ENCODE data around the gene KRTAP3-3.
"Not testable (repeated sequence)": the region's sequence is repeated elsewhere in the genome, so short reads cannot be mapped to it uniquely, and the experiment has no call there.

Gene KRTAP3-3

DNA sequence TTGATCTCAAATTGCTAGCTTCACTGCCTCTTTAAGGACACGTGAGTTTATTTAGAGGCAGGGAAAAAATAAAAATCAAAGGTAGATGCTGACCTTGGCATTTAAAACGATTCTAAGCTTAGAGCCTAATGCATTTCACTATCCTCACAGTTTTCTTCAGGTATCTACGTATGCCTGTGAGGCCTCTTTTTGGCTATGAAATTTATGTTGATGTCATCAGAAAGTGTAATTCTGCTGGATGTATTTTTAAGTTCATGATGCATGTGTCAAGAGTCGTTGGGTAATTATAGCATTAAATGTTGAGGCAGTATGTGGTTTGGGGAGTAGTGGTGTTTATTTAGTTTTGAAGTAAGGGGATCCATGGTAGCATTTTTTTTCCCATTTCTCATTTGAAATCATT, 10.0 kb upstream of the KRTAP3-3 start:
- no peak for DNase-seq

DNA sequence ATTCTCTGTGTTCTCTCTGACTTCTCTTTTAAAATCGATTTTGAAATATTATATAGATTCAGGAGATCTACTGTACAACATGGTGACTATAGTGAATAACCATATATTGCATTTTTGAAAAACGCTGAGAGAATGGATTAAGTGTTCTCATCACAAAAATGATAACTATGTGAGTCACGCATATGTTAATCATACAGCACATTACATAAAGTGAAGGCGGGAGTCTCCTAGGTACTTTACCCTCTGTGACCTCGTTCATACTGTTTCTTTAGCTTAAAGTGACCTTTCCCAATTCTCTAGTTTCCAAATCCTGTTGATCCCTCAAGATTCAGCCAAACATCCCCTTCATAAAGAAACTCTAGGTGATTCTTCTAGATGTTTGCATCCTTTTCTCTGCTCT, 8.8 kb upstream of the KRTAP3-3 start:
- DNase-seq, result peak; percentile 33

DNA sequence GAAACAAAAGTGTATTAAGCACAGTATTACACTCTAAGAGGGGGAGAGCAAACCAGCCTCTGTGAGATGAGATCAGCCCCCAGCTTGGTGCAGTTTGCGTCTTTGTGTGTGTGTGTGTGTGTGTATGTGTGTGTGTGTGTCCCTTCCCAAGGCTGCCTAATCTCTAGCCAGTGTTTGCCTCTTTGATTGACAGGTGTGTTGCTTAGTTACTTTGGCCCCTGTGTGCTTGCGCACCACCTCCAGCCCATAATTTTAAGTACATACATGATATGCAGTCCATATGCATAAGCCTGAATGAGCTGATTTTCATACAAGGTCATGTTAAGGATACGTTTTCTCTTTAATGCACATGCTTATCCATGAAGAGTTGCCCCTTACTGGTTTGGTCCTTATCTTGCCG, 7.8 kb upstream of the KRTAP3-3 start:
- no peak for DNase-seq

DNA sequence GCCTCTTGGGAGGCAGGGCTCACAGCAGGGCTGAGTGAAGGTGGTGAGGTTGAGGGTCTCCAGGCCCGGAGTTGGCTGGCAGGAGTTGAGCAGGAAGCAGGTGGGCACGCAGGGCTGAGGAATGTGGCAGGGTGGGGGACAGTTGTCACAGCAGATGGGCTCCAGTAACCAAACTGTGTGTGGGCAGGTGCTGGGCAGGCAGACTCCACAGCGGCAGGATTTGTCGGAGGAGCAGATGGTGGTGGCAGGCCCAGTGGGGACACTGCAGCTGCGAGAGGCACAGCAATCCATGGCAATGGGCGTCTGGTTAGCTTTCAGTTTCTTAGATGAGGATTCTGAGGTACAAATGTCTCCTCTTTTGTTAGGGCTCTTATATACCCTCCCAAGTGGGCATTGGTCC, 5.6 kb upstream of the KRTAP3-3 start, which contains the start of gene KRTAP3-2:
TSS of gene KRTAP3-2 (minus strand) at position 344 of the 400 bp plus-strand sequence. CDS start at position 291, 53 bp downstream.
- not testable (repeated sequence) for DNase-seq

DNA sequence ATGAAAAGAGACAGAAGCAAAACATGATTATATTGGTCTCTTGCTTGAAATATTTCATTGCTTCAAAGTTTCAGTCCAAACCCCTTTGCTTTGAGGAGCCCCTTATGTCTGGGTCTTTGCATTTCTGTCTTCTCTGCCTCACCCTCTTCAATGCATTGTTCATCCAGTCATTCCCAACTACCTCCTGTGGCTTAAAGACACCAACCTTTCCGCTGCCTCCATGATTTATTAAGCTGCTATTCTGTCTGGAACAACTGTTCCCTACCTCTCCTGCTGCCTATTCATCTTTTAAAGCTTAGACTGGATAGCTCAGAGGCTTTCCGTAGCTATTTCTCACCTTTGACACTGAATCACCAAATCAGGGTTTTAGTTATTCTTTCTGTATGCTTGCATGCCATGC, 3.4 kb upstream of the KRTAP3-3 start:
- DNase-seq, result no peak

DNA sequence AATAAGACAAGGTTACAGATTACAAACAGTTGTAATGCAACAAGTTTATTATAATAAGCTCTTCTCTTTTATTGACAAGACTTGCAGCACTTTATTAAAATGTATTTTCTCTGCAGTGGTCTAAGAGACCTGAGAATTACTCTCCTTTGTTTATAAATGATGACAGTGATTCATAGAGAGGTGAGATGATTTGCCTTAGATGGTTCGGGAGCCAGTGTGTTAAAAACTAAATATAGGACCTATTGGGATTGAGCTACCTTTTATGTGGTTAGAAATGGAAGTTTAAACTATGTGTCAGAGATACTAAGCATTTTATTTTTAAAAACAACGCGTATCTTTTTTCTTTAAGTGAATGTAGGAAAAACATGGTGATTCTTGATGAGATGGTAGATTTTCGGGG, 2.9 kb upstream of the KRTAP3-3 start:
- no peak for DNase-seq

DNA sequence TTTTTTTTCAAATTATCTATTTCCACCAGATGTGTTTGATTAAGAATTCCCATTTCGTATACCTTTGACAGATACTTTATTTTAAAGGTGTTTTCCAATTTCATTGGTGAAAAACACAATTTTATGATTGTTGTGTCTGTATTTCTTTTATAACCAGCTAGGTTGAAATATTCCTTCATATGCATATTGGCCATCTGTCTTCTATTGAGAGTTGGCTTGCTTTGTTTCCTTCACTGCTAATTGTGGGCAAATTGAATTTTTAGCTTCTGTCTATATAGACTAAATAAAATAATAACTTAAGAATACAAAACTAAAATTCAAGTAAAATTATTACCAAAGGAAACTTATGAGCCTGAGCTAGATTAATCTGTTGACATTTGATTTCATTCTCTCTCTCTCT, 1.2 kb upstream of the KRTAP3-3 start:
- DNase-seq, result no peak

DNA sequence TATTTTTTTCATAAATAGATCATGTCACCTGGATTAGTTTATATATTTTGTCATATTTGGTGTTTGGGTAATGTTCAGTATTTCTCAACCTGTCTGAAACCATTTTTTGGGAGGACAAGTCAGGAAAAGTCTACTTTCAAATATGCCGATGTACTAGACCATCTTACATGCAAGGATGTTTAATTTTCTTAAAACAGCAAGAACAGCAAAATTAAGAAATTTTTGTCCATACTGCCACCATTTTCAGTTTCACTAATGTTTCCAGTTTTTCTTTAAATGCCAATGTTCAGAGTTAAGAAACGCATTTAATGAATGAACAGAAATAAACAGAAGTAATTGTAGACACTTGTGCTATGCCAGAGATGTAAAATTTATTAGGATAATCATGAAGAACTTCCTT, 880 bp downstream of the KRTAP3-3 start:
- no peak for DNase-seq

DNA sequence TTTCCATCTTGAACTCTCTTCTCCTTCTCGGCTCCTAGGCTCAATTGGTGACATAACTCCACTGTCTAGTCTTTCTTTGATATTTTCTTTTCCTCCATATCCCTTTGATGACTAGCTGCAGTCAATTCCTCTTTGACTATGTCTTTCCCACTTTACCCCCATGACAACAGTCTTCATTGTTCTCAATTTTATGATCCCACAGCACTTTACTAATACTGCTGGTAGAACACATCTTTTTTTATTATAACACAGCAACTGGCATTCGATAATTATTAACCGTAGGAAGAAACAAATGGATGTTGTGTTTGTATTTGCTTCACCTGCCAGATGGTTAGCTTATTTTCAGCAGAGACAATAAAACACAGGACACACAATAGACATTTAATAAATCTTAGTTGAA, 1.3 kb downstream of the KRTAP3-3 start:
- no peak for DNase-seq

DNA sequence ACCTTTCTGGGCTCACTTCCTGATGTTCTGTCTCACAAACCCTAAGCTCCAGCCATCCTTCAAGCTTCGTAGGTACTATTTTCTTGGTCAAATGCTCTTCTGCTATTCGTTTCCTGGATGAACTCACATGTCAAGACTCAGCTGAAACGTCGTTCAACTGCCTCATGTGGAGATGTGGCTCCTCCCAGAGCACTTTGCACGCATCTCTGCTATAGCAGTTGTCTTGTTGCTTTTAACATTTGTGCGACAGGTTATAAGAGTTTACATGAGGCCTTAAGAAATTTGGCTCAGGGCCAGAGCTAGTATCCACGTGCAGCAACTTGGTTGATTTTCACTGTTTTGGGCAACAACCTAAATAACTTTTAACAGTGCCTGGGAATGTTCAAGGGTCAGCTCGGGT, 7.0 kb downstream of the KRTAP3-3 start:
- no peak for DNase-seq

DNA sequence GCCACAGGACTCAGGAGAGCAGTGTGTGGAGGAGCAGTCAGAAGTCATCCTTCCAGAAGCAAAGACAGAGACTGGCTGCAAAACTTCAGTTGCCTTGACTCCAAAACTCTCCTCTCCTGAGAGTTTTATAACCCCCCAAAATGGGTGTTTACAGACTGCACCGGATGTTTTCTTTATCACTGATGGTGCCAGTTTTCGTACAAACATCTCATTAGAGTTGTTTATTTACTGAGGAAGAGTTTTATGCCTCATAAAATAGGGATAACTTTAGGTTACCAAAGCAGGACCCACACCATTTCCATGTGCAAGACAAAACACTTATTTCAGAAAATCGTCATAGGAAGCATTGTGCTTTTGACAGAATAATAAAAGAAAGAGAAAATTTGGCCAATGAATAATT, 9.7 kb downstream of the KRTAP3-3 start, which contains the start of gene KRT40:
TSS of gene KRT40 (minus strand) at position 101 of the 400 bp plus-strand sequence. CDS start at position 48, 53 bp downstream.
- DNase-seq, result no peak

DNA sequence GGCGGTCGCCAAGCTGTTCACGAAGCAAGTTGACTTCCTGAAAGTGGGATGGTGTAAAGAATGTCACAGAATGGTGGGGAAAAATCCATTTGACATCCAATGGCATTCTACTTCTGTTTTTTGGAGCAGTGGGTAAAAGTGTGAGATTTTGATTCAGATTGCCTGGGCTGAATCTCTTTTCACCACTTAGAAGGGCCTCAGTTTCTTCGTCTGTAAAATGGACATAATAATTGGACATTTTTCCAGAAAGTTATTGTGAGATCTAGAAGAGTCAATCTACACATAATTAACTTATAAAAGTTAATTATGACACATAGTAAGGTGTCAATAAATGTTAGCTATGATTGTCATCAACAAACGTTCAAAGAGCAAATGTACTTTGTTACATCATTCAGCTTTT, 12.8 kb downstream of the KRTAP3-3 start:
- no peak for DNase-seq

DNA sequence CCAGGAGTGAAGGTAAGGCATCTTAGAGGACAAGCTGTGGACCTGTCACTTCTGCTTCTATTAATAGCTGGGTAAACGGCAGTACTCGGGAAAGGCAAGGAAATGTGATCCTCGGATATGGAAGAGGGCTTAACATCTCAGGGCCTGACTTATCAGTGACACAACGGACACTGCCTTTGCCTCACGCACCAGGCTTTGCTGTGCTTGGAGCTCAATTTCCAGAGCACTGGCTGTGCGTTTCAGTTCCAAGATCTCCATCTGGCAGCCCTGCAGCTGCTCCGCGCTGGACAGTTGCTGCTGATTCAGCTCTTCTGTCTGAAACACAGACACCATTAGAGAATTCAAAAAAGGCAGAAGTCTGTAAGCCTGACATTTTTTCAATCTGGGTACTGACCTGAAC, 13.4 kb downstream of the KRTAP3-3 start:
- DNase-seq, result peak; percentile 40

DNA sequence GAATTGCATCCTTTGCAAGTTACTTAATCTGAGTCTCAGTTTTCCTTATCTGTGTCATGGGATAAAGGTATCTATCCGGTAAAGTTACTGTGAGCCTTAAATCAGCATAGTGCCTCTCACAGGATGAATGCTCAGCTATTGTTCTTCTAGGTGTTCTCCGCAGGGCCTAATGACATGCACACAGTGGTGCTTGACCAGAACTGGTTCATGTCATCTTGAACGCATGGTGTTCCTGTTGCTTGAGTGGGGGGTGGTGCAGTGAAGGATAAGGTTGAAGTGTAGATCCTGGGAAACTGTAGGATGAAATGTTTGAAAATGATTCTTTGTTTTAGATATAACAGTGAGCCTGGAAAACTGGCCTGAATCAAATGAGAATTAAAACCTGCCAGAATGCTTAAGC, 13.8 kb downstream of the KRTAP3-3 start:
- no peak for DNase-seq

DNA sequence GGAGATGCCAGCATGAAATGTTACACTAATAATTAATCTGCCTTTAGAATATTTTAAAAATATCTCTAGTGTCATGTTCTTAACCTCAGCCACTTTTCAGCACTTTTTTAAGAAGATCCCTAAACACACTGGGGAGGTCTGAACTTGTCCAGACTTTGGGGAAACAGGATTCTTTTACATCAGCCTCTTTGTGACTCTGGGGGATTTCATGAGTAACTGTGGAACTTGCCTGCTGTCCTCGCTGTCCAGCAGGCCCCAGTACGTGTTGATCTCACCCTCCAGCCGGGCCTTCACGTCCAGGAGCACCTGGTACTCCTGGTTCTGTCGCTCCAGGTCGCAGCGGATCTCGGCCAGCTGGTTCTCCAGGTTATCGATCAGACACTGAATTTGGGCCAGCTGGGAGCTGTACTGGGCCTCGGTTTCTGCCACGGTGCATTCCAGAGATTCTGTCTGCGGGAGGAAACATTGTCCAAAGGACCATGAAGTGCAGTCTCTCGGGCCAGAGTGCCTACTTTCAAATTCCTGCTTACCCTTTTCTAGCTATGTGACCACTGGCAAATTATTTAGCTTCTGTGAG, 15.3 kb downstream of the KRTAP3-3 start:
- no peak for DNase-seq

DNA sequence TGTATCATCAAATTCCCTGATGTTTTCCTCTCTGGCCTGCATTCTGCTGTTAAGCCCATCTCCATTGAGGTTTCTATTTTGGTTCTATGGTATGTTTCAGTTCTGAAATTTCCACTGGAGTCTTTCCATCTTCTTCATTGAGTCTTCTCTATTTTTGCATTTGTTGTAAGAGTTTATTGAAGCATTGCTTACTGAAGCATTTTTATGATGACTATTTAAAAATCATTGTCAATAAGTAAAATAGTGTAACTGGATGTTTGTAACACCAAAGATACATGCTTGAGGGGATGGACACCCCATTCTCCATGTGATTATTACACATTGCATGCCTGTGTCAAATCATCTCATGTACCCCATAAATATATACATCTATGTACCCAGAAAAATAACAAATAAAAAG, 18.4 kb downstream of the KRTAP3-3 start:
- no peak for DNase-seq

DNA sequence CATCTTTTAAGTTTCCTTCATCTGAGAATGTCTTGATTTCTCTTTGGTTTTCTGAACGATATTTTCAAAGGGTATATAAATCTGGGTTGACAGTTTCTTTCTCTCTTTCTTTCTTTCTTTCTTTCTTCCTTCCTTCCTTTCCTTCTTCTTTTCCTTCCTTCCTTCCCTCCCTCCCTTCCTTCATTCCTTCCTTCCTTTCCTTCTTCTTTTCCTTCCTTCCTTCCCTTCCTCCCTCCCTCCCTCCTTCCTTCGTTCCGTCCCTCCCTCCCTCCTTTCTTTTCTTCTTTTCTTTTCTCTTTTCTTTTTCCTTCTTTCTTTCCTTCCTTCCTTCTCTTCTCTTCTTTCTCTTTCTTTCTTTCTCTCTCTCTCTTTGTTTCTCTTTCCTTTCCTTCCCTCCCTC, 19.6 kb downstream of the KRTAP3-3 start:
- no peak for DNase-seq

DNA sequence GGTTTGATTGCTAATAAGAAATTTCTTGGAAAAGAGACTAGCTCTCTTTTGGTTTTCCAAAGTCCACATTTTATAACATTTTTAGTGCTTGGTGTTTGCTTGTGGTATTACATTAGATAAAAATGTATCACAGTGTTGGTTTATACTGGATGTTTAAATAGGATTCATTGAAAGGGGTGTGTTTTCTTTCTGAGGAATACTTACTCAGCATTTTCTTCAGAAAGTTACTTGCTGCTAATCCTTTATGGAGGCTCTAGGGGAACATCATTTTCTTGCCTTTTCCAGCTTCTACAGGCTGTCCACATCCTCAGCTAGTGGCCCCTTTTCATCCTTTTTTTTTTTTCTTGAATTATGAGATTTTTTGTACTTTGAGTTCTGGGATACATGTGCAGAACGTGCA, 26.4 kb downstream of the KRTAP3-3 start:
- DNase-seq, result no peak

DNA sequence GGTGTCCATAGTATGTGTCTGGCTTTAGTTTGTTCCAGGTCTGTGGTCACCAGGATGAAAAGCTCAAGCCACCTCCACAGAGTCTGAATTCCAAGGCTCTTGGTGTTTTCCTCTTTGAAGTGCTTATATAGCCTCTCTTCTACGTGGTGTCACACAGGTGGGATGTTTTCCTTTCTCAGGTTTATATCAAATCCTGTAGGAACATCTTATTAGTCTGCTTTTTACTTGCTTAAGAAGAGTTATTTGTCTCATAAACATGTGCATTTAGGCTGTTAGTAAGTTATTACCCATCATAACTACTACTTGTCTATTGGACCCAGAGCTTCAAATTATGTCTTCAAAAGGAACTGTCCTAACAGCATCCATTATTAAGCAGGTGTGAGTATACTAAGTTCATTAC, 27.1 kb downstream of the KRTAP3-3 start, which contains the start of gene KRT39:
TSS of gene KRT39 (minus strand) at position 101 of the 400 bp plus-strand sequence. CDS start at position 9, 92 bp downstream.
- no peak for DNase-seq

DNA sequence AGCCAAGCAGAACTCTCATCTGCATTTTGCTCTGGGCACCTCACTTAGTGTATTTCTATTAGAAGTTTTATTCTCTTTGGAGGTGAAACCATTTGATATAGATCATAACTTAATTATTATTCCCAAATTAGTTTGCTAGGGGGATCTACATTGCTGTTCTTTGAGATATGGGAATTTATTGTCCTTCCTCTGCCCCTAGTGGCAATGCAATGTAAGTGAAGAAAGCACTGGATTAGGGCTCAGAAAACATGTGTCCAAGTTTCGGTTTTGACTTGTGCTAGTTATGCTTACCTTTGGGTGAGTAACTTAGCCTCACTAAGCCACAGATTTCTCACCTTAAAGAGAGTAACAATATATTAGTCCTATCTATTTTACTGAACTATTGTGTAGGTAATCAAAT, 30.1 kb downstream of the KRTAP3-3 start:
- no peak for DNase-seq

DNA sequence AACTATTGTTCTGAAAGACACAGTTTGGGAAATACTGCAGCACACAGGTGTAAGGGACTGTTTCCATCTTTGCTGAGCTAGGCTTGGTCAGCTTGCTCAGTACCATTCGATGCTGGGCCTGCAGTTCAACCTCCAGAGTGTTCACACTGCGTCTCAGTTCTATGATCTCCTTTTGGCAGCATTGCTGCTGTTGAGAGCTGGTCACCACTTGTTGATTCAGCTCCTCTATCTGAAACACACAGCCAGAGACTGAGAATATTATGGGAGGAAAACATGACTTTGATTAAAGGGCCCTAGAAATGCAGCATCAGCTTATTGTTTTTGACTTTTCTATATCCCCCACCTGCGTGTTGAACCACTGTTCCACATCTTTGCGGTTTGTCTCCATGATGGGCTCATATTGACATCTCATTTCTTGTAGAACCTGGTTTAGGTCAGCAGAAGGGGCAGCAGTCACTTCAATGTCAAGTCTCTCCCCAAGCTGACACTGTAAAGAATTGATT, 31.9 kb downstream of the KRTAP3-3 start:
- DNase-seq, result no peak

DNA sequence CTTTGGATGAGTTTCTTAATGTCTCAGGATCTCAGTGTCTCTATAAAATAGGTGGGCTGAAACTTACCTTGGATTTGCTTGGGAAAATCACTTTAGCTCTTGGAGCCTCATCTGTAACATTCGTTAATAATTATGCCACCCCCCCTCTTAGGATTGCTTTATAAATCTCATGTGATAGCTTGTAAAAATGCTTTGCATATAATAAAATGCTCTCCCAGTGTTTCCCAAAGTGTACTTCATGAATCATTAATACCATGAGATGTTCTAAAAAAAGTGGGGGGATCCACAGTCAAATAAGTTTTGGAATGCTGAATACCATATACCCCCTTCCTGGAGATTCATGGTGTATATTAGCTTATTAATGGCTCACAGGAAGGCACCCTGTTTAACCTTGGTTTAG, 32.4 kb downstream of the KRTAP3-3 start:
- no peak for DNase-seq

DNA sequence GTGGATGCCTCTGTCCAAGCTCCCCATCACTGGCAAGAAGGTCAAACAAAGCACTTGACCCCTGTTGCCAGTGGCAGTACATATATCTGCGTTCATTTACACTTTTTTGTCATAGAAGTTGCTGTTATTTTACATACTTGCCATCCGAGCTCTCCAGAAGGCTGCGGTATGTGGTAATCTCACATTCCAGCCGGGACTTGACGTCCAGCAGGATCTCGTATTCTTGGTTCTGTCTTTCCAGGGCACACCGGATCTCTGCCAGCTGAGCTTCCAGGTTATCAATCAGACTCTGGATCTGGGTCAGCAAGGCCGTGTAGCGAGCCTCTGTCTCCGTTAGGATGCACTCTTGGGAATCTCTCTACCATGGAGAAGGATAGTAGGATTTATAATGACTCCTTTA, 33.8 kb downstream of the KRTAP3-3 start:
- no peak for DNase-seq

DNA sequence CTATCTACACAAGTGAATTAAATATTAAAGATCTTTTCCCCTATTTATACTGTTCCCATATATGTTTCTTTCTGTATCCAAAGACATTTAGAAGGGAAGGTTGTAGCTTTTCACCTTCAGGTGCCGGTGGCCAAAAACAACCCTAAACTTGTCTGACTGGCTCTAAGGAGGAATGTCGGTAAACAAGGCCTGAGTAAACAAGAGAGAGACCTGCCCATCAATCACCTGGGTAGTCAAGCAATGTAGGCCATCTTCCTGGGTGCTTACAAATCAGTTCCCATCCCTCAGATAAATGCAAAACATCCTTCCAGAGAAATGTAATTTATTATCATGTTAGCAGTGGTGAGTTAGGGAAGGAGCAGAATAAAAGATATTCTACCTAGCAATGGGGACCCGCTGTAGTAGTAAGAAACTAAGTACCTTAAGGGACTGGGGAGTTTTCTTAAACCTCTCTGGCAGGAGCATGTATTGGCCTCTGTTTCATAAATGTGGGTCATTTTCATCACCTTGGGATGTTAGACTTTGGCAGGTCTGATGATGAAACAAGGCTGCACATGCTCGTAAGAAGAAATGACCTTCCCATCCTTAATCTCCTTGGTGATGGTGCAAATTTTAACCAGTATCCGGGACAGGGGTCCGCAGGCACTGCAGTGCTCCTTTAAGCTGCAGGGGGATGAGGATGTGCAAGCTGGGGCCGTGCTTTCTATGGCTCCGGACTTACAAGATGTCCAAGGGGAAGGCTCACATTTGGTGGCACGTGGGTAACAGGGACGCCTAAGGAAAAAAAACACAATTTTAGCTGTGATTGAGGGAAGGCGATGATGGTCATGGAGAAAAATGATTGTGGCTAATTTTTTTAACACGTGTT, 35.6 kb downstream of the KRTAP3-3 start:
- no peak for DNase-seq
